ENCODE measurements around the gene MYLK. TPM values are rescaled to one million over a fixed set of nuclear protein-coding genes. Genes with fewer than 3 reads are reported as not detected.

MYLK gene
- total and polyA plus RNA-seq, 9 donors = 50.2 to 645 (median 205) TPM

DNA sequence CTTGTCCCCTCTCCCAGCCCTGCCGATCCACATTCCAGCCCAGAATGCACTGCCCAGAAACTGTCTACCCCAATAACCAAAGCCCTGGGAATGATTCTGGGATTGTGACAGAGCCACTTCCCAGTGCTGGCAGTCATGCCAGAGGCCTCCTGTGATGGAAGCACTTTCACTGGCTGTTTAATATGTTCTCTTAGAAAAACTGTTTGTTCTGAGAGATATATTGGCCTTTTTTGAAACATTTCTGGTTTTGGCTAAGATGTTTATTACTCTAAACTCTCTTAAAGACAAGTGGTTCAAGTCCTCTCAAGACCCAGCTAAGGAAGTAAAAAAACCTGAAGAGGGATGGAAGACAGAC is 225.3 kb downstream of the MYLK start:
- intact Hi-C loops (cut with DNase I) = no loop called here

DNA sequence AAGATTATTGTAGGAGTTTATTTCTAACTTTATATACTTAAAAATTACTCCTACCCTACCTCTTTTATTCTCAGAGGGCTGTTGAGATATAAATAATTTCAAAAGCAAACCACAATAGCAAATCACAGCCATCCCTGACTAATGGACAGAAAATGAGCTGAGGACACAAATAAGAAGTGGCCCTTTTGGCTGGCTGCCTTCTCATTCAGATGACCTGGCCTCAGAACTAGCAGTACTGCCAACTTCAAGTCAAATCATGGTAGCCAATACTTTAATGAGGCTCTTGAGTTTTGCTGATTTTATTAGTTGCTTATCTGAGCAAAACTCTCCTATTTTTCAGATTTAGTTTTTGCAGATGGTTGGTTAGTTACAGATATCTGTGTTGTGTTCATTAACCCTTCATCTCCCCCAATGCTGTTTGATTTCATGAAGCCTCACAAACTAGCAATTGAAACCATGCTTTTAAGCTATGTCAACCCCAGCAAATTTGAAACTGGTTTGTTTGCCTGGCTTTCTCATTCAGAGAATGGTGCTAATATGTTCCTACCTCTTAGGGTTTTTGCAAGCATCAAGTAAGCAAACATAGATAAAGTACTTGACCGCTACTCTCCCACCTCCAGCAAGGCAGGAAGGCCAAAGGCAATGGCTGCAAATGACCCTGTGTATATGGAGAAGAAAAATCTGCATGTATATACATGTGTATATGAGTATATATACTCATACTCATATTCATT is 225.8 kb downstream of the MYLK start:
- Histone ChIP-seq H3K27ac (peak overlapping the region in 1 of 2 donors; percentile 33), H3K36me3 (no peaks in the 10 kb centered on the region), H3K9me3 (no peaks in the 10 kb centered on the region), H3K4me1 (ENCODE audit: insufficient read depth) (peaks cover 27% of the 10 kb centered on the region), H3K27me3 (no peaks in the 10 kb centered on the region), H3K4me3 (no peak overlapping the region)
- whole genome bisulfite sequencing, 3 donors = 75 to 89% (median 88%) methylated on average over 1 of the region's 1 CpG
- intact Hi-C loops (cut with DNase I) = no loop called here
- TF ChIP-seq, protein P1, sequence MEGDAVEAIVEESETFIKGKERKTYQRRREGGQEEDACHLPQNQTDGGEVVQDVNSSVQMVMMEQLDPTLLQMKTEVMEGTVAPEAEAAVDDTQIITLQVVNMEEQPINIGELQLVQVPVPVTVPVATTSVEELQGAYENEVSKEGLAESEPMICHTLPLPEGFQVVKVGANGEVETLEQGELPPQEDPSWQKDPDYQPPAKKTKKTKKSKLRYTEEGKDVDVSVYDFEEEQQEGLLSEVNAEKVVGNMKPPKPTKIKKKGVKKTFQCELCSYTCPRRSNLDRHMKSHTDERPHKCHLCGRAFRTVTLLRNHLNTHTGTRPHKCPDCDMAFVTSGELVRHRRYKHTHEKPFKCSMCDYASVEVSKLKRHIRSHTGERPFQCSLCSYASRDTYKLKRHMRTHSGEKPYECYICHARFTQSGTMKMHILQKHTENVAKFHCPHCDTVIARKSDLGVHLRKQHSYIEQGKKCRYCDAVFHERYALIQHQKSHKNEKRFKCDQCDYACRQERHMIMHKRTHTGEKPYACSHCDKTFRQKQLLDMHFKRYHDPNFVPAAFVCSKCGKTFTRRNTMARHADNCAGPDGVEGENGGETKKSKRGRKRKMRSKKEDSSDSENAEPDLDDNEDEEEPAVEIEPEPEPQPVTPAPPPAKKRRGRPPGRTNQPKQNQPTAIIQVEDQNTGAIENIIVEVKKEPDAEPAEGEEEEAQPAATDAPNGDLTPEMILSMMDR (IDR thresholded peaks at IDR 0.05) = no peak
- TF ChIP-seq EP300 (IDR thresholded peaks at IDR 0.05) = no peak
- TF ChIP-seq POLR2A (IDR thresholded peaks at IDR 0.05) = no peak
- DNase-seq = peak in 3 of 5 donors; percentile 63 to 73 (median 67)

More for the DNA sequence above, 225.3 kb downstream of the MYLK start:
- H3K36me3 ChIP-seq = no peaks in the 10 kb centered on the region
- TF ChIP-seq EP300 (IDR thresholded peaks at IDR 0.05) = no peak
- TF ChIP-seq, protein P1 (IDR thresholded peaks at IDR 0.05) = no peak
- no peak for TF ChIP-seq POLR2A (IDR thresholded peaks at IDR 0.05)
- H3K4me1 ChIP-seq (ENCODE audit: insufficient read depth) = peaks cover 23% of the 10 kb centered on the region
- H3K4me3 ChIP-seq = no peak overlapping the region
- WGBS, 3 donors = 54 to 89% (median 88%) methylated on average over 1 of the region's 1 CpG
- no peaks in the 10 kb centered on the region for H3K27me3 ChIP-seq
- H3K27ac ChIP-seq = peak overlapping the region in 1 of 2 donors; percentile 33
- no peaks in the 10 kb centered on the region for H3K9me3 ChIP-seq
- no peak for DNase-seq

DNA sequence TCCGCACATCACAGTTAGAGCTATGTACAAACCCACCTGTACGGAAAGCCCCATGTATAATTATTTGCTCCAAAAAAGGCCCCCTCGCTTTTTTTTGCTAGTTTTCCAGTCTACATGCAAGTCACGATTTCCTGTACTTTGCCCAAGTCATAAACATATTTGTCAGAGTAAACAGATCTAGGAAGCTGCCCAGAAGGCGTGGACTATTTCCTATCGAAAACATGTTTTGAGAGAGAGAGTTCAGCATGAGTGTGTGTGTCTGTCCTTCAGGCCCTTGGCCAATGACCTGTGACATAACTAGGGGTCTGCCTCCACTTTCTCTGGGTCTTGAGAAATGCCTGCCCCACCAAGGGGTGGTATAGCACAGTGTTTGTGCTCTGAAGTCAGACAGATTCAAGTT is 226.6 kb downstream of the MYLK start:
- no peaks in the 10 kb centered on the region for H3K36me3 ChIP-seq
- intact Hi-C loops (cut with DNase I) = no loop called here
- WGBS, 3 donors = 54 to 70% (median 57%) methylated on average over 6 of the region's 6 CpGs

DNA sequence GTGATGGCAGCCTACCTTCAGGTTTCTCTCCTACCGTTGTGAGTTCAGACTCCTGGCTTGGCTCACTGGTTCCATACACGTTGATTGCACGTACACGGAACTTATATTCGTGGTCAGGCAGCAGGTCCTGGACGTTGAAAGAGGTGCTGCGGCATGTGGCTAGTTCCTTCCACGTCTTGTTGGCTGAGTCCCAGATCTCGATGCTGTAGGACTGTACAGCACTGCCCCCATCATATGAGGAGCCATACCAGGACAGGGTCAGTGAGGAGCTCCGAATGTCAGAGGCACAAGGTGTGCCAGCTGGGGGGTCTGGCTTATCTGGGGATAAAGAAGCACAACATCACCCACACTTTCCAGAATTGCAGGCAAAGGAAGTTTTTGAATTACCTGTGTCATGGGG is 227.0 kb downstream of the MYLK start:
- H3K4me1 ChIP-seq (ENCODE audit: insufficient read depth) = peaks cover 35% of the 10 kb centered on the region
- intact Hi-C loops (cut with DNase I) = no loop called here
- whole genome bisulfite sequencing, 3 donors = 86 to 95% (median 93%) methylated on average over 10 of the region's 10 CpGs

More for the DNA sequence above, 226.6 kb downstream of the MYLK start:
- Histone ChIP-seq H3K4me3 (no peak overlapping the region), H3K27ac (peak overlapping the region in 1 of 2 donors; percentile 33), H3K9me3 (no peaks in the 10 kb centered on the region), H3K4me1 (ENCODE audit: insufficient read depth) (peaks cover 34% of the 10 kb centered on the region), H3K27me3 (no peaks in the 10 kb centered on the region)
- DNase-seq = no peak
- TF ChIP-seq, protein P1 (IDR thresholded peaks at IDR 0.05) = no peak
- no peak for TF ChIP-seq EP300 (IDR thresholded peaks at IDR 0.05)
- no peak for TF ChIP-seq POLR2A (IDR thresholded peaks at IDR 0.05)

More for the DNA sequence above, 227.0 kb downstream of the MYLK start:
- H3K36me3 ChIP-seq = no peaks in the 10 kb centered on the region
- no peak for DNase-seq
- TF ChIP-seq EP300 (IDR thresholded peaks at IDR 0.05) (no peak), POLR2A (IDR thresholded peaks at IDR 0.05) (no peak)
- TF ChIP-seq, protein P1 (IDR thresholded peaks at IDR 0.05) = no peak
- H3K27me3 ChIP-seq = no peaks in the 10 kb centered on the region
- H3K9me3 ChIP-seq = no peaks in the 10 kb centered on the region
- peak overlapping the region in 1 of 2 donors; percentile 33 for H3K27ac ChIP-seq
- H3K4me3 ChIP-seq = no peak overlapping the region
